Testis (tissue), 2 donors: Measurements from ENCODE around the gene PRSS38.

Experiments
- CTCF ChIP-seq, 3 experiments: fragments of 450-650 bp in 2 of 3; fragments of 200-600 bp in 1 of 3; sonication (generic) in 1 of 3; IDR thresholded peaks; one replicate each; pipeline ENCODE4 v1.5.1; 2016 to 2019; ENCODE audit warnings: antibody characterized with exemption in 3 of 3, mild to moderate bottlenecking in 2 of 3, moderate library complexity in 1 of 3
- POLR2A ChIP-seq: fragments of 450-650 bp; IDR thresholded peaks from one replicate; pipeline ENCODE4 v1.6.1; 2017; ENCODE audit warnings: antibody characterized with exemption, mild to moderate bottlenecking, moderate library complexity

GRCh38 chr1:227845519-227845918, 30.0 kb downstream of the PRSS38 start:
- TF ChIP-seq CTCF (IDR thresholded peaks at IDR 0.05) (no peak), POLR2A (no peak)
